Hepatocyte (in vitro differentiated cells): Measurements from ENCODE around the gene LUC7L2. TPM values are rescaled to one million over a fixed set of nuclear protein-coding genes. Genes with fewer than 3 reads are reported as not detected.

Source experiments
- DNase-seq: peaks from one replicate; pipeline ENCODE4 v3.0.0-alpha.2; 2016; ENCODE audit warnings: low spot score
- H2AFZ ChIP-seq: fragments of 200-600 bp; sonication (generic); 2 replicates; pipeline ENCODE4 v1.6.0; 2016; ENCODE audit warnings: antibody characterized with exemption, mild to moderate bottlenecking
- H3K27ac ChIP-seq: fragments of 200-600 bp; sonication (generic); 2 replicates; pipeline ENCODE4 v1.5.1; 2016; ENCODE audit warnings: mild to moderate bottlenecking
- H3K27me3 ChIP-seq: fragments of 200-600 bp; sonication (generic); 2 replicates; pipeline ENCODE4 v1.6.1; 2016
- H3K36me3 ChIP-seq: fragments of 200-600 bp; sonication (generic); replicated peaks from 2 replicates; pipeline ENCODE4 v1.5.1; 2016; ENCODE audit warnings: low read depth; ENCODE audit not compliant: insufficient read depth
- H3K4me1 ChIP-seq: fragments of 200-600 bp; sonication (generic); 2 replicates; pipeline ENCODE4 v1.5.1; 2016; ENCODE audit warnings: mild to moderate bottlenecking, moderate library complexity; ENCODE audit not compliant: insufficient read depth
- H3K4me2 ChIP-seq: fragments of 200-600 bp; sonication (generic); 2 replicates; pipeline ENCODE4 v1.6.0; 2016
- H3K4me3 ChIP-seq: fragments of 200-600 bp; sonication (generic); 2 replicates; pipeline ENCODE4 v1.5.1; 2016; ENCODE audit warnings: mild to moderate bottlenecking
- H3K79me2 ChIP-seq: fragments of 200-600 bp; sonication (generic); 2 replicates; pipeline ENCODE4 v1.6.0; 2017; ENCODE audit warnings: mild to moderate bottlenecking
- H3K9me2 ChIP-seq: fragments of 200-600 bp; sonication (generic); replicated peaks from 2 replicates; pipeline ENCODE4 v1.6.0; 2017; ENCODE audit warnings: mild to moderate bottlenecking; ENCODE audit not compliant: insufficient read depth
- H3K9me3 ChIP-seq: fragments of 200-600 bp; sonication (generic); 2 replicates; pipeline ENCODE4 v1.5.1; 2016; ENCODE audit warnings: low read depth, mild to moderate bottlenecking
- H4K20me1 ChIP-seq: fragments of 200-600 bp; sonication (generic); 2 replicates; pipeline ENCODE4 v1.6.0; 2016; ENCODE audit warnings: mild to moderate bottlenecking; ENCODE audit not compliant: insufficient read depth, poor library complexity, severe bottlenecking
- CTCF ChIP-seq: fragments of 200-600 bp; sonication (generic); IDR thresholded peaks from 2 replicates; pipeline ENCODE4 v1.5.1; 2016; ENCODE audit warnings: antibody characterized with exemption, mild to moderate bottlenecking; ENCODE audit not compliant: poor library complexity
- EZH2 ChIP-seq: fragments of 200-600 bp; sonication (generic); IDR thresholded peaks from 2 replicates; pipeline ENCODE4 v1.6.1; 2016; ENCODE audit warnings: antibody characterized with exemption, mild to moderate bottlenecking, borderline replicate concordance
- EZH2phosphoT487 ChIP-seq: fragments of 200-600 bp; sonication (generic); IDR thresholded peaks from one replicate; pipeline ENCODE4 v1.6.1; 2018; ENCODE audit warnings: antibody characterized with exemption, mild to moderate bottlenecking, low read depth, moderate library complexity; ENCODE audit not compliant: unreplicated experiment, severe bottlenecking
- WGBS: methylation state at CpG from one replicate; pipeline ENCODE4 v1.1.6; 2016; ENCODE audit warnings: low lambda C conversion rate; ENCODE audit errors: missing lambda C conversion rate; 5-methylcytosine and 5-hydroxymethylcytosine counted together
- polyA plus RNA-seq: library from polyadenylated mRNA; unstranded; fragments of >200 nt; fragmentation: Nextera tagmentation; extraction: Ambion mirVana; gene quantifications from 2 replicates; pipeline ENCODE4 v1.2.1, GENCODE V29; 2016
- total RNA-seq: library from RNA; depleted of rRNA; stranded (reverse); fragments of >200 nt; gene quantifications from 2 replicates; pipeline ENCODE4 v1.2.3, GENCODE V29; 2014

The LUC7L2 gene
- total and polyA plus RNA-seq, 2 experiments from 2014 or later, result 68.6 to 76.4 TPM

GRCh38 chr7:139328375-139328774 is 31.3 kb upstream of the LUC7L2 start:
- WGBS, result 84% methylated on average over 2 of the region's 2 CpGs
- H3K27me3 ChIP-seq, result no peaks in the 10 kb centered on the region
- H3K36me3 ChIP-seq, result no peaks in the 10 kb centered on the region
- H3K9me3 ChIP-seq, result no peaks in the 10 kb centered on the region
- no peaks in the 10 kb centered on the region for H3K4me1 ChIP-seq
- H2AFZ ChIP-seq, result no peak overlapping the region
- DNase-seq, result no peak
- H3K79me2 ChIP-seq, result no peaks in the 10 kb centered on the region
- H3K27ac ChIP-seq, result no peak overlapping the region
- no peaks in the 10 kb centered on the region for H4K20me1 ChIP-seq
- H3K9me2 ChIP-seq, result no peaks in the 10 kb centered on the region
- H3K4me2 ChIP-seq, result no peak overlapping the region
- TF ChIP-seq CTCF (no peak), EZH2phosphoT487 (no peak), EZH2 (no peak)
- no peak overlapping the region for H3K4me3 ChIP-seq

GRCh38 chr7:139329119-139329518 is 30.6 kb upstream of the LUC7L2 start:
- no peaks in the 10 kb centered on the region for H4K20me1 ChIP-seq
- H3K9me3 ChIP-seq, result no peaks in the 10 kb centered on the region
- no peak overlapping the region for H3K4me3 ChIP-seq
- no peaks in the 10 kb centered on the region for H3K4me1 ChIP-seq
- H3K27ac ChIP-seq, result no peak overlapping the region
- WGBS, result 78% methylated on average over 2 of the region's 2 CpGs
- no peak overlapping the region for H3K4me2 ChIP-seq
- no peak for TF ChIP-seq CTCF
- TF ChIP-seq EZH2, result no peak
- TF ChIP-seq EZH2phosphoT487, result no peak
- H2AFZ ChIP-seq, result no peak overlapping the region
- no peaks in the 10 kb centered on the region for H3K36me3 ChIP-seq
- no peaks in the 10 kb centered on the region for H3K9me2 ChIP-seq
- no peaks in the 10 kb centered on the region for H3K27me3 ChIP-seq
- no peaks in the 10 kb centered on the region for H3K79me2 ChIP-seq
- no peak for DNase-seq

- no peak overlapping the region for H2AFZ ChIP-seq
- H3K9me2 ChIP-seq, result no peaks in the 10 kb centered on the region
- H3K9me3 ChIP-seq, result no peaks in the 10 kb centered on the region
- H3K36me3 ChIP-seq, result no peaks in the 10 kb centered on the region
- H3K4me2 ChIP-seq, result no peak overlapping the region
- 86% methylated on average over 3 of the region's 3 CpGs for WGBS
- H4K20me1 ChIP-seq, result no peaks in the 10 kb centered on the region
- H3K27ac ChIP-seq, result no peak overlapping the region
- no peak overlapping the region for H3K4me3 ChIP-seq
- no peaks in the 10 kb centered on the region for H3K27me3 ChIP-seq
- no peaks in the 10 kb centered on the region for H3K4me1 ChIP-seq
- TF ChIP-seq EZH2 (no peak), EZH2phosphoT487 (no peak), CTCF (no peak)
- H3K79me2 ChIP-seq, result no peaks in the 10 kb centered on the region
- no peak for DNase-seq
These were observed 29.2 kb upstream of the LUC7L2 start for GRCh38 chr7:139330333-139331030.
